GM19468 (cell line): ENCODE measurements around the gene ELP5.

Experiments
- ATAC-seq: cut with Tn5 transposase; IDR thresholded peaks from one replicate; pipeline ENCODE4 v1.9.1; 2021; ENCODE audit warnings: mild to moderate bottlenecking, moderate library complexity, moderate number of reproducible peaks; ENCODE audit not compliant: unreplicated experiment; ENCODE audit errors: extremely low read depth

The ELP5 gene, protein sequence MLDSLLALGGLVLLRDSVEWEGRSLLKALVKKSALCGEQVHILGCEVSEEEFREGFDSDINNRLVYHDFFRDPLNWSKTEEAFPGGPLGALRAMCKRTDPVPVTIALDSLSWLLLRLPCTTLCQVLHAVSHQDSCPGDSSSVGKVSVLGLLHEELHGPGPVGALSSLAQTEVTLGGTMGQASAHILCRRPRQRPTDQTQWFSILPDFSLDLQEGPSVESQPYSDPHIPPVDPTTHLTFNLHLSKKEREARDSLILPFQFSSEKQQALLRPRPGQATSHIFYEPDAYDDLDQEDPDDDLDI

DNA sequence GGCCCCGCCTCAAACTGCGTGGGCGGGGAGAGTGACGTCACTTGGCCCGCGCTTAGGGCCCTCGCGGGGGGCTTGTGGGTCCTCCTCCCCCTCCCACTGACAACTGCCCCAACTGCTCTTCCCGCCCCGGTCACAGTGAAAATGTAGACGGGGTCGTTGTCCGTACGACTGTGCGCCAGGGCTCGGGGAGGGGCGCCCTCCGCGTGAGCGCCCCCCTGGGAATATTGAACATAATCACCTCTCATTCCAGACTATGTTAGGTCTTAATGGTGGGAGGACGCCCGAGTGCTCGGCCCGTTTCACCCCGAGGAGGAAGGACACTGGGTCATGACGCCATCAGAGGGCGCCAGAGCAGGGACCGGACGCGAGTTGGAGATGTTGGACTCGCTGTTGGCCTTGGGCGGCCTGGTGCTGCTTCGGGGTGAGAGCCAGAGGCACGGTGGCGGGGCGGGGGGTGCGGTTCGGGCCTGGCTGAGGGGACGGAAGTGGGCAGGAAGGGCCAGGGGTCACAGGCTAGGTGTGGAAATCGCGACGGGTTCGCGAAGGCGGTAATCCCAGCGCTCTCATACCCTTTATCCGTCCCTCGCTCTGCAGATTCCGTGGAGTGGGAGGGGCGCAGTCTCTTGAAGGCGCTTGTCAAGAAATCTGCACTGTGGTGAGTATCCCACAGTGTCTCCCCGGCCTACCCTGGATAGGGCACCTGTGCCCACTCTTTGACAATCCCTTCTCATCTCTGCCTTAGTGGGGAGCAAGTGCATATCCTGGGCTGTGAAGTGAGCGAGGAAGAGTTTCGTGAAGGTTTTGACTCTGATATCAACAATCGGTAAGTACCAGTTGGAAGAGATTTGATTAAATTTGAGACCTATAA is at the start of gene ELP5:
Gene ELP5, plus strand, starts transcription at position 40 of the 868 bp plus-strand sequence. Its CDS starts 336 bp downstream, at position 376.
- ATAC-seq, result peak; percentile 14

DNA sequence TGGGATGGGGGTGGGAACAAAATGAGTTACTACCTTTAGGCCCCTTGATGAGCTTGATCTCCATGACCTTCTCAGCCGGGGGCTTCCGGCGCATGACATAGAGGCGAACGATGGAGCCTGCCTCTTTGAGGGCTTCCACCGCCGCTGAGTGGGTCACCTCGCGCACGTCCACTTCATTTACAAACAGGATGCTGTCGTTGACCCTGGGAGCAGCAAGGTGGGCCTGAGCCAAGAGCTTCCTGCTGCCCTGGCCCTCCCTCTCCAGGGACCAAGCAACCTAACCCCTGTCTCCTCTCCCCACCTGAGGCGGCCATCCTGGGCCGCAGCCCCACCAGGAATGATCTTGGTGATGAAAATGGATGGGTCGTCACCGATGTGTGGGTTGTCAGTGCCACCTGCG is 48.6 kb upstream of the ELP5 start:
- no peak for ATAC-seq

DNA sequence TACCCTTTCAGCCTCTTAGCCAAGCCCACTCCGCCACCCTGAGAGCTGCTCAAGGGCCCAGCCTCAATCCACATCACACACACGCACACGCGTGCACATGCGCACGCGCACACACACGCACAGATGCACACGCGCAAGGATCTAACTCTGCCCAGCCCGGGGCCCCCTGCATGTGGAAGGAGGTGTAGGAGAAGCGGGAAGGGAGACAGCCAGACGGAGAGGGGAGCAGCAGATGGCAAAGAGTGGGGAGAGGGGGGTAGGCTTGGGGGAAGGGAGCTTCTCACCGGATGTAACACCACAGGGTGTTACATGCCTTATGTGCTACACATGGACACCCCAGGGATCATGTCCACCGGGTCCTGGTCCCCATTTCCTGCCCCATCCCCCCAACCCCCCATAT is 47.7 kb upstream of the ELP5 start:
- ATAC-seq, result no peak

DNA sequence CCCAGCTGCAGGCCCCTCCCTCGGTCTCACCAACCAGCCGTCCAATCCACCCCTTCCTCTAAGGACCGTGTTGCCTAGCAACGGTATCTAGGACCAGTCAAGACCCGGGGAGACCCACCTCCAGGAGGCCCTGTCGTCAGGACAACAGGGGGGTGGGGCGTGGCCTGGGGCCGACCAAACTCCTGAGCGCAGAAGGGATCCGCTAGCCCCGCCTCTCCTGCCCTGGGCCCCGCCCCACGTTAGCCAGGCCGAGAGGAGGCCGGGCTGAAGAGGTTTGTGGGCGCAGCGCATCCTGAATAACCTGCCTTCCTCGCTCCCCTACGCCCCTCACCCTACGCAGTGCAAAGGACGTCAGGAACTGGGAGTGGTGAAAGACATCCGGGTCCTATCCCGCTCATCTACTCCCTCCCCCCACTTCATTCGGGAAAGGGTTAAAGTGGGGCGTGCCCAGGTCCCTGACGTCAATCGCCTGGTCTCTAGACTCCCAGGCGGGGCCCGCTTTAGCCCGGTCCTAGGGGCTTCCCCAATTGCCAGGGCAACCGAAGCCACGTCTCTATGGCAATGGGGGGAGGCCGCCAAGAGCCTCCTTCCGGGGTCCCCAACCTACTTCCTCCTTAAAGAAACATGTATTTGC is 47.1 kb upstream of the ELP5 start:
- ATAC-seq, result peak; percentile 45

DNA sequence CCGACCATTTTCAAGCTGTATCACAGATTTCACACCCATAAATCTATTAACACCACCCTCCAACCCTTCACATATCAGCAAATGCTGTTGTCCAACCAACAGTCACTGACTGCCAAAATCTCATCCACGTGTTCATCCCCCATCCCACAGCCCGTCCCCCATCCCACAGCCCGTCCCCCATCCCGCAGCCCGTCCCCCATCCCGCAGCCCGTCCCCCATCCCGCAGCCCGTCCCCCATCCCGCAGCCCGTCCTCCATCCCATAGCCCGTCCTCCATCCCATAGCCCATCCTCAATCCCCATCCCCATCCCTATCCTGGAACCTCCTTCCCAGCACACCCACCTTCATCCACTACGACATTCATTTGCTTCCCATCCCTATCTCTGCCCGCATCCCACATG is 46.5 kb upstream of the ELP5 start:
- ATAC-seq, result no peak

DNA sequence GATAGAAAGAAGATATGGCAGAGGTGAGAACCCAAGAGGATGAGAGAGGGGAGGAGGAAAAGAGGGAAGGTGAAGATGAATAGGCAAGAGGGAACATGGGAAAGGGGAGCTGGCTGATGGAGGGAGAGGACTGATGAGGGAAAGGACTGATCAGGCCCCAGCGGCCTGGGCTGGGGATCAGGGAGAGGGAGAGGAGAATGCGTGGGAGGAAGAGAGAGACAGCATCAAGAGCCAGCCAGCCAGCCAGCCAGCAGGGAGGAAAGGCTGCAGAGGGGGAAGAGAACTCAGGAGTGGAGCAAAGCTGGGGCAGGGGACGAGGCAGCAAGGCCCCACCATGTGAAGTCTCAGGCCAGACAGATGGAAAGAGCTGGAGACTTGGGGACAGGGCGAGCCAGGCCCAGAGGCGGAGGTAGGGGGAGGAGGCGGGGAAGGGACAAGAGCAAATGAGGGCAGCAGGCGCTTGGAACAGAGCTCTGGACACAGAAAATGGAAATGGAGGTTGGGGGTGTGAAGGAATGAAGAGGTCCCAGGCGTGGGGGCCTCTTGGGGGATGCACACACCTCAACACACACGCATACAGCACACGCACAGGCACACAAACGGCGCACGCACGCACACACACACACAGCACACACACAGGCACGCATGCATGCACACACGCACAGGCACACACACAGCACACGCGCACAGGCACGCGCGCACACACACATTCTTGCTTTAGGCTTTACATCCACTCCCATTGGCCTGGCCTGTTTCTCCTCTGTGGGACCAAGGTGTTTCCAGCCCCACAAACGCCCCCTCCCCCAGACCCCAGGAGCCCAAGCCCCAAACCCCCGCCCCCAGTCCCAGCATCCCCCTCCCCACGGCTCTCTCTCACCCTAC is 44.7 kb upstream of the ELP5 start:
- no peak for ATAC-seq

DNA sequence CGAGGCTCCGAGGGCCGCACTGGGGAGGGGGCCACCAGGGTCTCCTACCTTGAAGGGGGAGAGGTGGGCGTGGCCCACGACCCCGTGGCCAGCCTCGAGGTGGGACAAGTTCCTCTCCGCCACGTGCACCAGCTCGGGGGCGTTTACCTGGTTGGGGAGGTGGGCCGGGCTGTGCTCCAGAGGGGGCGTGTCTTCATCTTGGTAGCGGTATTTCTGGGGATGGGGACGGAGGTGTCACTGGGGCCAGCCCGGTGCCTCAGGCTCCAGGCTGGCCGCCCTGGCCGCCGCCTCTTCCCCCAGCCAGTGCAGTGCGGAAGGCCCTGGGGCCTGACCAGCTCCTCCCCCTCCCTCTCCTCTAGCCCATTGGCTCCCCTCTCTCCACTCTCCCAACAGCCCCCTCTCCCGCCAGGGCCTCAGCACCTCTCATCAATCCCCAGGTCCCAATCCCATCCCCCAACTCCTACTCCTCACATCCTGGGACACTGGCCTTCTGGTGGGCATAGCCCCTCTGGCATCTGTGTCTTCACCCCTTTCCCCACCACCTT is 43.9 kb upstream of the ELP5 start:
- ATAC-seq, result no peak

DNA sequence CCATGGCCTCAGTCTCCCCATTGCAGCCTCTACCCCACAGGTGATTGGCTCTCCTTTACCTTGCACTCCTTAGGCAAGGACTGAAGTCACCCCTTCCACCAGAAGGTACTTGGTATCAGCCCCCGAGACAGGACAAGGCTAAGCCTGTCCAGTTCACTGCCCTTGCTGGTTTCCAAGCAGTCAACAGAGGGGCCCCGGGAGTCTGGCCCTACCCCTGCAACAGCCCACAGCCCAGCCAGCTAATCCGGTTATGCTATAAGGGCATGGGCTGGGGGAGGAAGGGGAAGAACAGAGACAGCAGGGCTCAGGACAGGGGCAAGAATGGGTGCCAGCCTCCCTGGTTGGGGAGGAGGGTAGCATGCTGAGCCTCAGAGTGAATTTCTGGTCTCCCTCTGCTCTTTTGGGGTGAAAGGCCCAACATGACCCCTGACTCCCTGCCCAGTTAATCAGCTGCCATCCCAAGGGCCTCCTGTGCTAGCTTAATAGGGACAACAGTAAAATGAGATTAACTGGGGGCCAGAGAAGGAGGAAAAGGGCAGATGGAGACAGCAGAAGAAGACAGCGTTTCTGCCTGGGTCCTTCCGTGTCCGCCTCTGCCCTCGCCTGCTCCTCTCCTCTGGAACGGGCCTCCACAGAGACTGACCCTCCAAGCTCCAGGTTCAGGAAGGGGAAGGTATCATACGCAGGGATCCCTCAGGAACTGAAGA is 43.1 kb upstream of the ELP5 start:
- no peak for ATAC-seq

DNA sequence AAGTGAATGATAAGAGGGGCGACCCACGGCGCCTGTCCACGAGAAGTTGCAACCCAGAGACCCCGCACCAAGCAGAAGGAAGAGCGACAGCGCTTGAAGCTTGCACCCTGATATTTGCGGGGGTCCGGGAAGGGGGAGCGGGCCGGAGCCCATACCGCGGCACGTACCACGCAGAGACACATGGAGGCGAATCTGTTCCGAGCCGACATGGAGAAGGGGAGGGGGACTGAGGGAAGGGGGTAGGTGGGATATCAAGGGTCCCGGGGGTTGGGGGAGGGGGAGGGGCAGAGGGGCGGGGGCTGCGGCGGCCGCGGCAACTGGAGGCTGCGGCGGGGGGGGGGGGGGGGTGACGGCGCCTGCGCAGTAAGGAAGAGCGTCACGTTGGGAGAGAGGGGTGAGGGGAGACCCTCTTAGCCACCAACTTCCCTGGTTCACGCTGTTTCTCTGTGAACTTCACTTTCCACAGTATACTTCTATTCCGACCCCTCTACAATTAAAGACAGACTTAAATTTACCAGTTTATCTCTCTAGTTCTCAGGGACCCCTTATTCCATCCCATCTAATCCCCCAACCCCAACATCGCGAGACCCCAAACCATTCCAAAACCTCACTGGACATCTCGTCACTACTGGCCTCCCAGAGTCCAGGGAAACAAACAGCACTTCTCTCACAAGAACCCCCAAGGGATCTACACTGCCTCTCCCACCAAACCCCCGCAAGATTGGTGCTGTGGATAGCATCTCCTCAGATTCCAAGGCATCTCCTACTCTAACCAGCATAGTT is 40.3 kb upstream of the ELP5 start:
- ATAC-seq, result no peak

DNA sequence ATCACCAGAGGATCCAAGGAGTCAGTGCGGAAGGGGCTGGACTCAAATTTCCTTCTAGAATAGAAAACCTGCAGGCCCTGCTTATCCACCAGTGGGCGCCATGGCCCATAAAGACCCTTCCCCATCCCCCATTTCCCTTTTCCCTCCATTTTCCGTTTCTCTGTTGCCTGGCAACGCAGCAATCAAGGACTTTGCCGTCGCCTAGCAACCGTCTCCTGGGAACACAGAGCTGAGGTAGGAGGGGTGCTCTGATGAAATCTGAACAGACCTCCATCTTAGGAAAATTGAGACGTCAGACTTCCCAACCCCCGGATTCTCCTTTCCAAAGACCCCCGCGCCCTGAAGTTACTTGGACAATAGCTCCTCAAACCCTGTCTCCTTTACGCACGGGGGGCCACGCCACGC is 38.1 kb upstream of the ELP5 start:
- ATAC-seq, result no peak

DNA sequence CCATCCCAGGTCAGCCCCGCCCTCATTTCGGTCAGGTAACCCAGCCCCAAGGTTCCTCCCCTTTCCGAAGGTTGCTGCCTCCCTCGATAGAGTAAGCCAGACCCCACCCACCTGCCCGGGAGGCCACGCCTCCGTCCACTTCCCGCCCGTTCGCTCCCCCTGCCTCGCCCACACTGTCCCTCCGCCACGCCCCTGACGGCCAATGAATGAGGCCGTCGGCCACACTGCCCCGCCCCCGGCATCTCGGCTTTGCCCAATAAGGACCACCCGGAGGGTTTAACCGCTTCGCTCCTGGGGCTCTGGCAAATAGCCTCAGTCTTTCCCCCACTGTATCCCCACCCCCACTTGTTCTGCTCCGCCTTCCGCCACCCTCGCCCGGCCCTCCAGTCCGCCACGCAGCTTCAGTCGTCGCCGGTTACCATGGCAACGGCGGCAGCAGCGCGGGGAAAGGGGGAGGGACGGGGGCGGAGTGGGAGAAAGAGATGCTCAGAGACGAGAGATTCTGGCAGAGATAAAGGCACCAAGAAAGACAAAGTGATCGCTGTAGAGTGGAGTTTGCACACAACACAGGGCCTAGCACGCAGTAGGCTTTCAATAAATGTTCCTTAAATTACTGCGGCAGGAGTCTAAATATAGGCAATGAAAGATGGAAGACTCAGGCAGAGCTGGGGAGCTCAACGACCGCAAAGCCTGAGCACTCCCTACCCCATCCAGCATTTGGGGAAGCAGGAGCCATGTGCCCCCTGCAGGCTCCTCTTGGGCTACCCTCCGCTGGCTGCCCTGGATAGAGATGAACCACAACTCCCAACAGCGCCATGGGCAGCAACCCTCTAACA is 37.5 kb upstream of the ELP5 start:
- peak; percentile 78 for ATAC-seq

DNA sequence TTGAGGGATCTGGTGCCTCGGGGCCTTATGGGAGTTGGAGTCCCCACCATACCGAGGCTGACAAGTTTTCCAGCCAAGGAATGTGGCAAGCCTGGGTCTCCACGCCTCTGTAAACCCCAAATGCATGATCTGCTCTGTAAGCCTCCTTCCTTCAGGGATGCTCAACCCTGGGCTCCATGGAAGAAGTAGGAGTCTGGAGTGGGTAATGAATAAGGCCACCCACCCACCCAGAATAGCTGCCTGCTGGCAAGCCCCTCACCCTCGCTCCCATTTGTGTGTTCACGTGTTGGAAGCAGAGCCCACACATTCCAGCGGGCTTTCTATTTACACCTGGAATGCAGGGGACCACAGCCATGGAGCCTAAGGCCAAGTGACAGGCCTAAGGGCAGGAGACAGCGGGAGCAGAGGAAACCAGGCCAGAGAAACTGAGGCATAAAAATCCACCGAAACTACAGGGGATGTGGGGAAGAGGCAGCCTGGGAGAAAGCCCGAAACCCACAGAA is 36.8 kb upstream of the ELP5 start:
- no peak for ATAC-seq

DNA sequence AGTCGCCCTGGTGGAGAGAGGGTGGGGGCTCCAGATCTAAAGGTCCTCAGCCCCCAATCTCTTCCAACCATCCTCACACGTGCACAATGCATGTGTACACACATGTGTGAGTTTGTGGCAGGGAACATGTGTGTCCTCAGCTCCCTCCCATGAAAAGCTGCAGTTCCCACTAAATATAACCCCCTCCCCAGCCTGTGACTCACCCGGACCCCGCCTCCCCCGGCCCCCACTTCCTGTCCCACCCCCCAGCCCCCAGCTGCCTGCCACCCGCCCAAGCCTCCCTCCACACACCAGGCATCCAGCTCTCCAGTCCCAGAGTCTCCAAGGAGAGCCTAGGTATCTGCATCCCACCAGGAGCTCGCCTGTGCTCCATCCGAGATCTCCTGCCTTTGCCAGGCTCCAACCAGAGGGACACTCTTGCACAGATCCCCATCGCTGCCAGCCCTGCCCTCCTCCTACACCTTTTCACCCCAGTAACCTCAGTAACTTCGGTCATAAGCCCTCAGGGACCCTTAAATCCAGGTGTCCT is 36.3 kb upstream of the ELP5 start:
- no peak for ATAC-seq

DNA sequence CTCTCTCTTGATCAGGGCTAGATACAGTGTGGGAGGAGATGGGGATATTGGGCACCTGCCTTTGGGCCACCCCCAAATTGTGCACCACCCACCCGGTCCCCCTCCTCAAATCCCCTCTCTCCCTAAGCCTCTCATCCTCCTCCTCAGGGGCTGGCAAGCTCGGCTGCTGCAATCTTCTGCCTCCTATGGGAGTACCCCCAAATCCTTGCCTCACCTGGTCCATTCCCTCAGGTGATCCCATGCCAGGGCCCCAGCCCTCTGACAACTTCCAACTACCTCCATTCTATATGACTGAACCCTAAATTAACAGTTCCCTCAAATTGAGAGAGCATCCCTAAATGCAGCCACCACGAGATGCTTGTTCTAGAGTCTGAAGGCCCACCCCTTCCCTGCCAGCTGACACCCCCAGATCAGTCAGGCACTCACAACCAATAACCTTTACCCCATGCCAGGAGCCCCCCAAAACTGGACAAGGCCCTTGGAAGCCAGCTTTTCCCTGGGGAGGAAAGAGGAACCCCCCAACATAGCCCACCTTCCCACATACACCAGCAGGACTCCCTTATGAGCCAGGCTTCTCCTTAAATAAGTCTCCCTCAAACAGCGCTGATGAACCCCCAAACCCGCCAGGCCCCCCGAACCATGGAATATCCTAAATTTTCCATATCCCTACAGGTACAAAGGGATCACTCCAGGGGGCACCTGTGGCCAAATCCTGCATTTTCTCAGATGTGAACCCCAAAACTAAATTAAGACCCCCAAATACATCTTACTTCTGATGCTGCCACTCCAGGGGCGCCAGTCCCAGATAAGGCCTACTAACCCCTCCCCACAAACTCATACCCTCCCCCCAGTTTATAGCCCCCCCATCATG is 35.5 kb upstream of the ELP5 start:
- ATAC-seq, result no peak

DNA sequence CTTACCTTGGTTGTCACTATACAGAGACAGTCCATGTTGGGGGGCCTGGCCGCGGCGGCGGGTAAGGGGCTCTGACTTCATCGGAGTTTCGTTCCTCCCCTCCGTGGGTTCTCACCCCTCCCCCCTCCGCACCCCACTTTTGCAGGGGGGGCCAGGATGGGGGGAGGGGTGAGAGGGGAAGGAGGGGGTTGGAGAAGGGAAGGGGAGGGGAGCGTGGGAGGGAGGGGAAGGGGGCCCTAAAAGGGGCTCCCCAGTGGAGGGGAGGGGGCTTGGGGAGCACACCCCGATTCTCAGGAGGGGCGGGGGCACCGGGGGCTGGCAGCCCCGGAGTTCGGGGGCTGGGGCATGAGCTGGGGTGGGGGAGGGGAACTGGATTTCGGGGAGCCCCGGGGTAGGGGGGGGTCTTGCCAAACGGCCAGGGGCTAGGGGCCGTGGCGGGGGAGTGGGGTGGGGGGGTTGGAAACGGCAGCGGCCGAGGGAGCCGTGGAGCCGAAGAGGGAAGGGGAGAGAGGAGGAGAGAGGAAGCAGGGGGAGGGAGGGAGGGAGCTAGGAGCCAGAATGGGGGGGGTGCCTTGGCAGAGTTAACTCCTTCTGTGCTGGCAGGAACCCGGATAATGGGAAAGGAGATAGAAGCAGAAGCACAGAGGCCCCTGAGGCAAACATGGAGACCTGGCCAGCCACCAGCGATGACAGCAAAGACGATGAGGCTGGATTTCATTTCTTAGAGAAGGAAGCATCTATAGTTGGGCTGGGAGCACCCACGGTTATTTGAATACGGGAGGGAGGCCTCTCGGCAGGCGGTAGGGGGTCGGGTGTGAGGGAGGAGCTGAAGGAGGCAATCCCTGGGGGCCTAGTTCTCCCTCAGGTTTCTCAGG is 34.7 kb upstream of the ELP5 start:
- no peak for ATAC-seq
